Right cardiac atrium (tissue), 5 donors: ENCODE data around the gene SLC9C2. TPM values are rescaled to one million over a fixed set of nuclear protein-coding genes. Genes with fewer than 3 reads are reported as not detected.
A peak's percentile ranks its signal among the peaks of the same experiment; 100 is the strongest.
"Not testable (repeated sequence)": the region's sequence is repeated elsewhere in the genome, so short reads cannot be mapped to it uniquely, and the experiment has no call there.

Experiments
- ATAC-seq, 2 donors: fragments of 200-7000 bp; cut with Tn5 transposase; one replicate each; pipeline versions ENCODE4 v1.8.0 to v1.9.1; 2020; ENCODE audit warnings: moderate library complexity in 2 of 2, mild to moderate bottlenecking in 1 of 2
- DNase-seq, 3 donors: peaks; one replicate each; pipeline ENCODE4 v3.0.0-alpha.2; 2020
- H3K27ac ChIP-seq: one replicate; pipeline ENCODE4 v1.5.1; 2013; ENCODE audit warnings: mild to moderate bottlenecking, low read length, control low read depth, moderate library complexity
- H3K27me3 ChIP-seq: one replicate; pipeline ENCODE4 v1.6.1; 2013; ENCODE audit not compliant: control insufficient read depth, insufficient read depth
- H3K4me1 ChIP-seq: one replicate; pipeline ENCODE4 v1.6.1; 2013; ENCODE audit warnings: low read length; ENCODE audit not compliant: control insufficient read depth, insufficient read depth
- H3K4me3 ChIP-seq: one replicate; pipeline ENCODE4 v1.5.1; 2013; ENCODE audit warnings: low read length, control low read depth
- H3K9me3 ChIP-seq: one replicate; pipeline ENCODE4 v1.6.1; 2013; ENCODE audit warnings: low read length; ENCODE audit not compliant: control insufficient read depth
- WGBS: extraction: QIAGEN DNeasy Blood & Tissue Kit; methylation state at CpG from one replicate; pipeline ENCODE4 v1.1.7; 2013; 5-methylcytosine and 5-hydroxymethylcytosine counted together
- intact Hi-C, 4 donors: fragments of 100-400 bp; cut with DNase I; formaldehyde crosslinking; loops; one replicate each; pipeline versions ENCODE4 v1.11.0 to v1.14.0; 2022 to 2023
- long read RNA-seq, 4 donors: library from polyadenylated mRNA; unstranded; transcript quantifications; one replicate each; pipeline ENCODE4 v2.0.0, GENCODE V29; 2020 to 2021
- polyA plus RNA-seq: library from polyadenylated mRNA; stranded (reverse); fragments of 200-250 nt; gene quantifications from one replicate; pipeline ENCODE4 v1.2.3, GENCODE V29; 2013
- total RNA-seq, 4 donors: library from RNA; stranded (reverse); fragmentation: NEBNext Ultra II Directional; extraction: Animal tissue kit (Norgen Biotek cat#: 25700); gene quantifications; one replicate each; pipeline ENCODE4 v1.2.1, GENCODE V29; 2021
- donor health status: healthy with polysubstance abuse.
- donor health status: DM: no; HTN: yes; CAD: no.
- donor health status: DM: no; HTN: no; CAD: no.
- donor health status: DM: no; HTN: yes; CAD: no; lungs with severe emphysema.
- donor health status: DM: yes; HTN: yes; CAD: no.

Gene SLC9C2
- total RNA-seq (under 1 TPM; 0.12 to 0.42 (median 0.32) TPM), polyA plus RNA-seq (0.09 TPM)
- long read RNA-seq, donor 1, result 0 reads
- long read RNA-seq, donor 2, partial matches to known transcripts, result 0 of 1 reads
- long read RNA-seq, donor 2, other reads (novel, unspliced or antisense), result 1 of 1 reads
- long read RNA-seq, donor 3, result 0 reads
- long read RNA-seq, donor 4, result 0 reads

- DNase-seq (peak in 2 of 3 donors; percentile 23 to 60), ATAC-seq (peak; percentile 87 to 94)
- Histone ChIP-seq H3K4me3 (peak within 1 kb of the TSS; percentile 58), H3K9me3 (no peaks in the 10 kb centered on the region), H3K4me1 (peaks cover 1% of the 10 kb centered on the region), H3K27me3 (no peaks in the 10 kb centered on the region), H3K27ac (peak within 1 kb of the TSS; percentile 32)
- intact Hi-C loops, result no loop called here
- 11% methylated on average over 5 of the region's 5 CpGs for WGBS
Observed at GRCh38 chr1:173603056-173603591, at the start of gene SLC9C2. SLC9C2 (minus strand) TSS chr1:173603072; CDS start chr1:173601776, 1,296 bp downstream.

- no peak for ATAC-seq
- intact Hi-C loops, result no loop called here
Observed at GRCh38 chr1:173648880-173649605, 46.2 kb upstream of the SLC9C2 start.

GRCh38 chr1:173646656-173647055 is 43.8 kb upstream of the SLC9C2 start:
- intact Hi-C loops, result no loop called here
- DNase-seq, result no peak
- ATAC-seq, result no peak

More at GRCh38 chr1:173648880-173649605, 46.2 kb upstream of the SLC9C2 start:
- Histone ChIP-seq H3K9me3 (no peaks in the 10 kb centered on the region), H3K27me3 (no peaks in the 10 kb centered on the region), H3K4me3 (no peak overlapping the region), H3K4me1 (no peaks in the 10 kb centered on the region), H3K27ac (no peak overlapping the region)
- DNase-seq, result no peak

GRCh38 chr1:173642450-173643139 is 39.7 kb upstream of the SLC9C2 start:
- H3K4me1 ChIP-seq, H3K27me3 ChIP-seq, ATAC-seq, intact Hi-C loops, H3K27ac ChIP-seq, H3K9me3 ChIP-seq, DNase-seq, H3K4me3 ChIP-seq: not testable (repeated sequence)
- WGBS, result 93% methylated on average over 4 of the region's 4 CpGs

More at GRCh38 chr1:173646656-173647055, 43.8 kb upstream of the SLC9C2 start:
- Histone ChIP-seq H3K9me3 (no peaks in the 10 kb centered on the region), H3K27ac (no peak overlapping the region), H3K4me3 (no peak overlapping the region), H3K27me3 (no peaks in the 10 kb centered on the region), H3K4me1 (no peaks in the 10 kb centered on the region)
- WGBS, result 63% methylated on average over 3 of the region's 3 CpGs

GRCh38 chr1:173639102-173639501 is 36.2 kb upstream of the SLC9C2 start:
- peak; percentile 16 to 57 for ATAC-seq
- Histone ChIP-seq H3K4me1 (no peaks in the 10 kb centered on the region), H3K4me3 (no peak overlapping the region), H3K27ac (no peak overlapping the region), H3K27me3 (no peaks in the 10 kb centered on the region), H3K9me3 (no peaks in the 10 kb centered on the region)
- WGBS, result 34% methylated on average over 2 of the region's 2 CpGs
- DNase-seq, result no peak
- intact Hi-C loops, result no loop called here

GRCh38 chr1:173638043-173639021 is 35.5 kb upstream of the SLC9C2 start:
- WGBS, result 71% methylated on average over 12 of the region's 12 CpGs
- Histone ChIP-seq H3K27ac (no peak overlapping the region), H3K4me3 (no peak overlapping the region), H3K9me3 (no peaks in the 10 kb centered on the region), H3K4me1 (no peaks in the 10 kb centered on the region), H3K27me3 (no peaks in the 10 kb centered on the region)
- peak in 1 of 3 donors; percentile 50 for DNase-seq
- intact Hi-C loops, result no loop called here
- no peak for ATAC-seq

GRCh38 chr1:173637236-173638042 is 34.6 kb upstream of the SLC9C2 start:
- H3K4me1 ChIP-seq, H3K27ac ChIP-seq, H3K9me3 ChIP-seq, intact Hi-C loops, DNase-seq, H3K27me3 ChIP-seq, H3K4me3 ChIP-seq, ATAC-seq: not testable (repeated sequence)
- WGBS, result 93% methylated on average over 6 of the region's 6 CpGs

GRCh38 chr1:173635116-173635515 is 32.2 kb upstream of the SLC9C2 start, which contains the start of gene TEX50:
TEX50 (plus strand) TSS chr1:173635338; CDS start chr1:173635522, 184 bp downstream.
- no peak for ATAC-seq
- 88% methylated on average over 1 of the region's 1 CpG for WGBS
- intact Hi-C loops, result no loop called here

GRCh38 chr1:173628888-173629287 is 26.0 kb upstream of the SLC9C2 start:
- intact Hi-C loops, result no loop called here
- Histone ChIP-seq H3K4me1 (no peaks in the 10 kb centered on the region), H3K9me3 (no peaks in the 10 kb centered on the region), H3K4me3 (no peak overlapping the region), H3K27ac (no peak overlapping the region), H3K27me3 (no peaks in the 10 kb centered on the region)
- 84% methylated on average over 3 of the region's 3 CpGs for WGBS
- no peak for DNase-seq
- no peak for ATAC-seq

More at GRCh38 chr1:173635116-173635515, 32.2 kb upstream of the SLC9C2 start, which contains the start of gene TEX50:
- Histone ChIP-seq H3K4me3 (no peak within 1 kb of the TSS), H3K27me3 (no peaks in the 10 kb centered on the region), H3K9me3 (no peaks in the 10 kb centered on the region), H3K27ac (no peak within 1 kb of the TSS), H3K4me1 (no peaks in the 10 kb centered on the region)
- DNase-seq, result no peak
